Epidermal melanocyte (primary cell): ENCODE measurements around the gene GRIN2C.

Experiments
- DNase-seq: peaks from one replicate; pipeline ENCODE4 v3.0.0; 2011; ENCODE audit warnings: low spot score; ENCODE audit not compliant: insufficient read length

GRIN2C gene

DNA sequence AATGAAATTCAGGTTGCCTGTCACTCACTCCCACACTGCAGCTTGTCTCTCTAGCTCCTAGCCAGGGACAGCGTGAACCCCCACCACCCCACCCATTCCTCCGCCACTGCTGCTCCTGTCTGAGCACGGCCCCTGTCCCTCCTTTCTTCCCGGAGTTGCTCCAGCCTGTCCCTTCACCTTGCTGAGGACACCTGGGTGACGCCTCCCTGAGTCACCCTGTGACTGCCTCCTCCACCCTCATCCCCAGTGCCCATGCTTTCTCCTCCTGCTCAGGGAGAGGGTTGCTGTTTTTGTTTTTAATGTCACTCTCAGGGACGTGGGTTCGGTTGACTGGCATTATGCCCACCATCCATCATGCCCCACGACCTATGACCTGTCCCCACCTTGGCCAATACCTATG is 57.8 kb downstream of the GRIN2C start:
- DNase-seq: no peak

DNA sequence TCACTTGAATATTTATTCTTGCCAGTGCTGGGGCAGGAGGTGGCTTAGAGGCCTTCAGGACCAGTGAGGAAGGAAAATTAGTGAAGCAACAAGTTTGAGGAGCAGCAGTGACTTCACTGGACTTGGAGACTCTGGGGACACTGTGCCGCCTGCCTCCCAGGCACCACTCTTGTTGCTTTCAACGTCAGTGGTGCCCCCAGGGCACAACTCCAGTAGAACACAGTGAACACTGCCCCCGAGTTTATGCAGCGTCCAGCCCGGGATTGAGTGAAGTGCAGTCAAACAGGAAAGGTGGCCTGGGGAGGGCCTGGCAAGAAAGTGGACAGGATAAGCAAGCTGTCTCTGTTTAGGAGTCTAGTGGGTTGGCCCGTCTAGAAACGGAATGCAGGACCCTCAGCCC is 59.2 kb downstream of the GRIN2C start:
- no peak for DNase-seq

DNA sequence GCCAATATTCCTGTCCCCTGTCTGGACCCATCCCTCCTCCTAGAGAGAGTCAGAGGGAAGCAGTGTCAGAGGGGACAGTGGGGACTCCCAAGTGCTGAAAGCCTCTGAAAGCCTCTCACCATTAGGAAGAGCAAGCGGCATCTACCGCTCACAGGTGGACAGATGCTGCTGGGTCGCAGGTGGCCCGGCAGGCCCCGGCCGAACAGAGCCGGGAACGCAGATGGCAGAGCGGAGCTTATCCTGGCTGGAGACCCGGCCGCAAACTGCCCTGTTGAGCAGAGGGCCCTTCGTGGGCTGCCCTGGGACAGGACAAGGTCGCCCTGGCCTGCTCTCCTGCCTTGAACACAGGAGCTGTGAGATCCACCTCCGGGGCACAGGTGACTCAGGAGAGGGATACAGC is 60.6 kb downstream of the GRIN2C start:
- no peak for DNase-seq

DNA sequence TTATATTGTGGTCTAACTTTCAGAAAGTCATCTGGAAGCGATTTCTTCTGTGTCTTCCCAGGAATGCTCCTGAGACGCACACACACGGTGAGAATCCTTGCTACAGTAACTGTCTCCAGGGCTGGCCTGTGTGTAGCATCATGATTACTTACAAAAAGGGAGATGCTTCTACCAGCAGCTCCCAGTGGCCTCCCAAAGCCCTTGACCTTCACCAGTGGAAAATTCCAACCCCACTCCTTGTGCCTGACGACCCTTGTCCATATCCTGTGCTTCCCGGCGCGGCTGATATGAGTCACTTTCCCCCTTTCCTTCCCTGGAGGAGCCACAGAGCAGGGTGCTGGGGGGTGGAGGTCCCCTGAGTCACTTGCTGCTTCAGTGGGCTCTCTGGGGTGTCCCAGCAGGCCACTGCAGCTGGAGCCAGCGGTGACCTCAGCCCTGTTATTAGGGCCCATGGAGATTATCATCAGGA is 61.4 kb downstream of the GRIN2C start:
- no peak for DNase-seq

DNA sequence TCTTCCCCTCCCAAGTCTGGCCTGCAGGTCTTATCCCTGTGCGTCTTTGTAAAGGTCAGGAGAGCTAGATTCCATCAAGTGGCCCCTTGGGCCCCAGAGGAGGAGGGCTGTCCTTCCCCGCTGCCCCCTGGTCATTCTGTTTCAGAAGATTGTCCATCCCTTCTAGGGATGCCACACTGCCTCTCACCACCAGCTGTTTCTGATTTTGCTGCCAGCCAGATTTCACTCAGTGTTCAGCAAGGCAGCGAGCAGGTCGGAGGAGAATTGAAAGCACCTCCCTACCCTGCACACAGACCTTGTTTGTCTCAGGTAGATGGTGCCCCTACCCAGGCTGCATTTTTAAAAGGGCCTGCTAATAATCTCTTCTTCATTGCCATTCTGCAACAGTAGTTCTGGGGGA is 61.9 kb downstream of the GRIN2C start:
- DNase-seq: no peak

DNA sequence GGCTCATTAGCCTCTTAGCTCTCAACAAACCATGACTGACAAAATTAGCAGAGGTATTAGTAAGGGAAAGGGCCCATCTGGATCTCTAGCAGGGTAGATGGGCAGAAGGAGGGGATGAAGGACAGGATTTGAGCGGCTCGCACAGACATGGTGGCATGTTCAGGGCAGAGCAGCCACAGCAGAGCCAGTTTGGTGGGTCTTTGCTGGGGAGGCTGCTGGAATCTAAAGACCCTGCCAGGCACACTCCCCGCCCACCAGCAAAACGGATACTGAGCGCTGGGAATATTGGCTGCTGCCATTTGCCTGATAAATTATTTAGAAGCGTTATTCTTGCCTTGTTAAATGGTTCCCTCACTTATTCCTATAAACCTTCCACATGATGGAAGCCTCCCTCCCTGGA is 62.8 kb downstream of the GRIN2C start:
- DNase-seq: no peak

DNA sequence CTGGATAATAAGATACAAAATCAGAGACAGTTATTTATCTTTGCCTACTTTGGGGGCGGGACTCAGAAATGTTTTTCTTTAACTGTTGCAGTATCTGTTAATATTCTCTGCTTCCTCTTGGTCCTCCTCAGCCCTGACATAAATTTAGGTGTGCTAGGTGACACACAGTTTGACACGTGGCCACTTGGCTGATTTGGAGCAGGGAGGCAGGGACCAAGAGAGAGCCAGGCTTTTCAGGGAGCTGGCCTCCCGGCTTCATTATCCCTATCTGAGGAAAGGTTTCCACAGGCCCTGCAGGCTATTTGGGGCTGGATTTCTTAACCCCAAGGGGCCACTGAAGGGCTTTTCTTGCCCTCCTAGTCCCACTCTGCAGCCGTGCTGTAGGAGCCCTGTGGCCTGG is 63.5 kb downstream of the GRIN2C start:
- DNase-seq: no peak

DNA sequence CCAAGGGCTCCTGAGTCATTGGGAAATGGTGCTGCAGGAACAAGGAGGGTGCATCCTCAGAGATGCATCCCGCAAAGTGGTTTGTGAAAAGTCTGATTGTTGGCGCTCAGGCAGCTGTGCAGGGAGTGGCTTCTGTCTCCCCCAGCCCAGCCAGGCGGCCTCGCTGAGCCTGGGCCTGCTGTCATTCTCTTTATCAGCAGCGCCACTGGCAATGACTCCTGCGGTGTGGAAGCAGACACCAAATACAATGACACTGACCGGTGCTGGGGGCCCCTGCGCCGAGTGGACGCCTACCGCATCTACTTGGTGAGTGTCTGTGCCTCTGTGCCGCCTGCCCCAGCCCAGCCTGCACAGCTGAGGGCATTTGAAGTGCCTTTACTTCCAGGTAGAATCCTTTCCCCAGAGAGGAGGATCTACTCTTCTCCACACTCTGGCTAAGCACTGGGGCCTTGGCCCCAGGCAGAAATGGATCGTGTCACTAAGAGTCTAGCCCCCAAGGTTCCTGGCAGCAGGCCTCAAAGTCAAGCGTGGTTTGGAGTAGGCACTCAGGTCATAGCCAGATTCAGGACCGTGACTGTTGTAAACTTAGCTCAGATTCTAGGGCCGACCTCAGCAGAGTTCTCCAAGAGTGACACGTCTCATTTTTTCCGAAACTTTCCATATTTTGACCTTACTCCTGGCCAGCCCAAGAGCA is 64.2 kb downstream of the GRIN2C start:
- no peak for DNase-seq

DNA sequence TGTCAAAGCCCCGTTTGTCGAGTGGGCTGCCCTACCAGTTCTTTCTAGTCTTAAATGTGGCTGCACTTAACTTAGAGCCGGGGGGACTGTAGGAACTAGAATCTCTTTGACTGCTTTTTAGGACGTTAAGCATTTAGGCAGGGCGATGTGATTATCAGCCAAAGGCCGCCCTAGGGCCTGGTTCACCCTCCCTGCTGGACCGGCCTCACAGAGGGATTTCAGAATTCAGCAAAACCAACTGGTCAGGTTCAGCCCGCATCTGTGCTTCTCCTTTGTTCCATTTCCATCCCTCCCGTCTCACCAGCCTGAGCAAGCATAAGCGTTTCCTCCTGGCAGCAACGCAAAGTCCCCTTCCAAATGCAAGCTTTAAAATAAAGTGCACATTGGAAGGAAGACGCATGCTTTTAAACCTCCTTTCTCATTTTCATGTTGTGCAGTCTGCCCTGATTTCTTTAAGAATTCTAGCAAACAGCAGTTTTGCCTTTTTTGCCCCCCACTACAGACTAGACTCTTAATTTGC is 67.0 kb downstream of the GRIN2C start:
- DNase-seq: no peak
